OCI-LY1 (cell line): ENCODE results near the gene RAB3GAP2.

Source experiments
- CTCF ChIP-seq: fragments of 200-600 bp; sonication (generic), shearing (Covaris generic); IDR thresholded peaks from 2 replicates; pipeline ENCODE4 v1.5.1; 2017; ENCODE audit warnings: mild to moderate bottlenecking, antibody characterized with exemption, low read length, moderate library complexity, mixed read lengths
- EZH2 ChIP-seq: fragments of 200-600 bp; sonication (generic), shearing (Covaris generic); IDR thresholded peaks from 2 replicates; pipeline ENCODE4 v1.8.0; 2017; ENCODE audit warnings: borderline replicate concordance, mixed run types, mild to moderate bottlenecking, antibody characterized with exemption, low read length, moderate library complexity, mixed read lengths

- TF ChIP-seq CTCF, result no peak
- TF ChIP-seq EZH2, result no peak
Measured at GRCh38 chr1:220315070-220315839, 43.0 kb upstream of the RAB3GAP2 start.
